Stimulated activated CD4-positive, alpha-beta T cell treated with anti-CD3 and anti-CD28 coated beads, Interleukin-12 subunit alpha, Interleukin-12 subunit beta, amount 100 ng/mL, for 48 hours (primary cell): Measurements from ENCODE around the gene TOMM20.

ENCODE experiments used
- DNase-seq, 3 donors: peaks; one replicate each; pipeline ENCODE4 v3.0.0-alpha.2; 2020; ENCODE audit warnings: low read depth in 2 of 3, low spot score in 1 of 3

Gene TOMM20

GRCh38 chr1:235069577-235070563 is 58.8 kb downstream of the TOMM20 start:
- no peak for DNase-seq

DNA sequence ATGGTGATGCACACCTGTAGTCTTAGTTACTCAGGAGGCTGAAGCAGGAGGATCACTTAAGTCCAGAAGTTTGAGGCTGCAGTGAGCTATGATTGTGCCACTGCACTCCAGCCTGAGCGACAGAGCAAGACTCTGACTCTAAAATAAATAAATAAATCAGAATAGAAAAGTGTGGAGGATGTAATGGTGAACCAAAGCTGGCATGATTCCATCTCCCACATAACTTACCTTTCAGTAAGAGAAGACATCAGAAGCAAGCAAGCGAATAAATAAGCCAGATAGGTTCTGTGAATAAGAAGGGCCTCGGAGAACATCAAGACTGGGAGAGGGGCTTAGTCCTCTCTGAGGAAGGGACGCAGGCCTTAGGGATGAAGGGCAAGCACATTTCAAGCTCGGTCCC is 59.5 kb downstream of the TOMM20 start:
- no peak for DNase-seq

DNA sequence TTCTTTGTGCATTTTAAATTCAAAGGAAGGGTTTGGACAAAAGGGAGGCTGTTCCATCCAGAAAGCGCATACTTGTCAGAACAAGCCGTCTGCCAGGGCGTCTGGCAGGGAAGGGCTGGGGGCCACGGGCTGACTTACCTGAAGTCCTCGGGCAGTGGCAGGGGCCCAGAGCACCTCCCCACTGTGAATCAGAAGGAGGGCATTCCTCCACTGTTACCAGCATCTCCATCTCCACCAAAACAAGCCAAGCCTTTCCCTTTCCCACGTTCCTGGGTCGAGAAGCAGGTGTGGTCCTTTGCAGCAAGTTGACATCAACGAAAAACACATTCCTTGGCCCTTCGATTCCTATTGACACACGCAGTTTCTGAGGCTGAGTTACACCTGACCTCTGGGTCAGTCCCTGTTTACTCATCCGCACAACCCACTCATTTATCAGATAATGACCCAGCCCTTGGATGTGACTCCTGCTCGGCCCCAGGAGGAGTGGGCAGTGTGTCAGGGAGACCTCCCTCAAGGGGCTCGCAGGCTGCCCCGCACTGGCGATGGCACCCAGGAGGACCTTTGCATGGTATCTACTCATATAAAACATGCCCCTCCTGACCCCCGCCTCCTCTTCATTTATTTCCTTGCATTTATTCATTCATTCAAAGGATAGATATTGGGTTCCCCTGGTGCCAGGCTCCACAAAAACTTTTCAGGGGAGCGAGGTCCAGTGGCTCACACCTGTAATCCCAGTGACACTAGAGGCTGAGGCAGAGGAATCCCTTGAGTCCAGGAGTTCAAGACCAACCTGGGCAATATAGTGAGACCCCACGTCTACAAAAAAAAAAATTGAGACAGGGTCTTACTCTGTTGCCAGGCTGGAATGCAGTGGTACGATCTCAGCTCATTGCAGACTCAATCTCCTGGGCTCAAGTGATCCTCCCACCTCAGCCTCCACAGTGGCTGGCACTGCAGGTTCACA is 60.2 kb downstream of the TOMM20 start:
- DNase-seq, result no peak

GRCh38 chr1:235067396-235068157 is 61.1 kb downstream of the TOMM20 start:
- no peak for DNase-seq

- DNase-seq, result no peak
Observed at GRCh38 chr1:235063068-235063765, 65.4 kb downstream of the TOMM20 start.

GRCh38 chr1:235060607-235061470 is 67.8 kb downstream of the TOMM20 start:
- DNase-seq, result no peak
